ENCODE results near the gene PRKG1.

The PRKG1 gene

DNA sequence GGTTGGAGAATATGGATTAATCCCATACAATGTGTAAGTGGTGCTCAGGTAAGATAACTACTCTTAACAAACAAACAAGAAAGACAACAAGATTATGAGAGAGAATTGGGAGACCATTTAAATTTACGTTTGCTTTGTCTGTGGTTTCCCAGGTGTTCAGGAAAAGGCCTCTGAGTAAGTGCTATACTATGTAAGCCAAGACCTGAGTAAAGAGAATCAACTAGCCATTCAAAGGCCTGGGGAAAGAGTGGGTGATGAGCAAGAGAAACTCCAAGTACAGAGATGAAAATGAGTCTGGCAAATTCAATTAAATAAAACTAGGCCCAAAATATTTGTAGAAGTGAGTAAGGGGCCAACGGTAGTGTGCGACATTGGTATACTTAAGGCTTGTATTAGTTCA, 615.2 kb downstream of the PRKG1 start:
- no peak overlapping the region for H2BK120ac ChIP-seq (ENCODE audit: low read depth, low read length)
- H3K4me2 ChIP-seq (ENCODE audit: low read length) = no peak overlapping the region
- no peak overlapping the region for H3K56ac ChIP-seq (ENCODE audit: low read length)
- H2AK5ac ChIP-seq (ENCODE audit: low read length) = no peak overlapping the region
- no peaks in the 10 kb centered on the region for H3K27me3 ChIP-seq (ENCODE audit: insufficient read depth, low read length, poor library complexity)
- no peak overlapping the region for H4K8ac ChIP-seq (ENCODE audit: low read depth, low read length)
- no peaks in the 10 kb centered on the region for H3K79me2 ChIP-seq (ENCODE audit: control insufficient read depth, insufficient read depth, low read length)
- no CpG with 5 or more reads among the region's 3 CpGs for WGBS (ENCODE audit: extremely low coverage, insufficient coverage, low lambda C conversion rate)
- no peak overlapping the region for H3K4ac ChIP-seq (ENCODE audit: low read depth, low read length)
- H3K27ac ChIP-seq (ENCODE audit: low read depth, low read length) = no peak overlapping the region
- no peak overlapping the region for H3K9ac ChIP-seq (ENCODE audit: low read length)
- H3K79me1 ChIP-seq (ENCODE audit: low read length) = no peaks in the 10 kb centered on the region
- no peak overlapping the region for H2BK15ac ChIP-seq (replicated peaks; ENCODE audit: low read depth)
- no peak overlapping the region for H3K23ac ChIP-seq (ENCODE audit: low read length)
- no peaks in the 10 kb centered on the region for H3K4me1 ChIP-seq (ENCODE audit: control insufficient read depth, low read depth, low read length)
- H3K36me3 ChIP-seq (ENCODE audit: control insufficient read depth, insufficient read depth, low read length) = no peaks in the 10 kb centered on the region
- DNase-seq = no peak
- no peak overlapping the region for H2BK5ac ChIP-seq (ENCODE audit: low read length)
- no peak overlapping the region for H3K18ac ChIP-seq (ENCODE audit: low read length)
- no peak overlapping the region for H3K4me3 ChIP-seq (ENCODE audit: low read length)
- H4K5ac ChIP-seq (ENCODE audit: low read length) = no peak overlapping the region

DNA sequence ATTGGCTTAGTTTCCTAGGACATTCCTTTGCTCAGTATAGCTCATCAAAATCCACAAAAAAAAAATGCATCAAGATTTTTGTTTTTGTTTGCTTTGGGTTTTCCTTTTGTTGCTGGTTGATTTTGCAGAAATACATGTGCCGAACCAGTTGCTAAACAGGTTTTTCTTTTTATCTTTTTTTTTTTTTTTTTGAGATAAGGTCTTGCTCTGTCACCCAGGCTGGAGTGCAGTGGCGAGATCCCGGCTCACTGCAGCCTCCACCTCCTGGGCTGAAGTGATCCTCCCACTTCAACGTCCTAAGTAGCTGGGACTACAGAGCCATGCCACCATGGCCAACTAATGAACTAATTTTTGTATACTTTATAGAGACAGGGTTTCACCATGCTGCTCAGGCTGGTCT, 616.8 kb downstream of the PRKG1 start:
- DNase-seq = no peak
- WGBS (ENCODE audit: extremely low coverage, insufficient coverage, low lambda C conversion rate) = no CpG with 5 or more reads among the region's 4 CpGs
- no peaks in the 10 kb centered on the region for H3K4me1 ChIP-seq (ENCODE audit: control insufficient read depth, low read depth, low read length)

DNA sequence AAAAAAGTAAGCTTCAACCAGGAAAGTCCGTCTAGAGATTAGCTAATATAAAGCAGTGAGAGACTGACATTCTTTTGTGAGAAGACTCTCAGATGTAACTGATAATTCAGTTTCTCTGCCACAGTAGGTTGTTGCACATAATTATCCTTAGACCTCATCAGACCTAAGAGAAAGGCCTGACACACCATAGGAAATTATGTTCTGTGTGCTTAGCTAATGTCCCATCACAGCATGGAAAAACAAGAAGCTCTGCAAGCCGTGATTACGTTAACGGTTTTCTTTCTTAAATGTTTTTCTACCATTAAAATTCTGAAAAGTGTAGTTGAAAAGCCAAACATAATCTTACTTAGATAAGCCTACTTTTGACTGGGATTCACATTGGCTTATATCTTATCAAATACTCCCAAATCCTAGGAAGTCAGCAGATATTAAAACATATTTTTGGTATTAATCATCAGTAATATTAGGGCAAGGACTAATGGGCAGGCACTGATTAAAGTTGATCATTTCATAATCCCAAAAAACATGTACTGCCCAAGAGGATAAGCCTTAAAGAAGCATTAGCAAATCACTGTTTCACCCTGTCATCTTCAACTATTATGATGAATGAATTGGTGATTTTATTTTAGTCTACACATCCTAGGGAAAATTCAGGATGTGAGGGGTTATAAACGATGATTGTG, 619.9 kb downstream of the PRKG1 start:
- Histone ChIP-seq H3K23ac (ENCODE audit: low read length) (no peak overlapping the region), H2AK5ac (ENCODE audit: low read length) (no peak overlapping the region), H3K4ac (ENCODE audit: low read depth, low read length) (no peak overlapping the region), H2BK5ac (ENCODE audit: low read length) (no peak overlapping the region), H3K27ac (ENCODE audit: low read depth, low read length) (no peak overlapping the region), H2BK120ac (ENCODE audit: low read depth, low read length) (no peak overlapping the region), H4K5ac (ENCODE audit: low read length) (no peak overlapping the region), H4K8ac (ENCODE audit: low read depth, low read length) (no peak overlapping the region), H2BK15ac (replicated peaks; ENCODE audit: low read depth) (no peak overlapping the region), H3K79me1 (ENCODE audit: low read length) (peaks cover 13% of the 10 kb centered on the region), H3K56ac (ENCODE audit: low read length) (no peak overlapping the region), H3K4me1 (ENCODE audit: control insufficient read depth, low read depth, low read length) (peaks cover 6% of the 10 kb centered on the region), H3K18ac (ENCODE audit: low read length) (no peak overlapping the region), H3K79me2 (ENCODE audit: control insufficient read depth, insufficient read depth, low read length) (peaks cover 20% of the 10 kb centered on the region), H3K36me3 (ENCODE audit: control insufficient read depth, insufficient read depth, low read length) (no peaks in the 10 kb centered on the region), H3K4me2 (ENCODE audit: low read length) (no peak overlapping the region), H3K9ac (ENCODE audit: low read length) (no peak overlapping the region), H3K27me3 (ENCODE audit: insufficient read depth, low read length, poor library complexity) (no peaks in the 10 kb centered on the region), H3K4me3 (ENCODE audit: low read length) (no peak overlapping the region)
- no peak for DNase-seq
- no CpG with 5 or more reads among the region's 5 CpGs for WGBS (ENCODE audit: extremely low coverage, insufficient coverage, low lambda C conversion rate)

More for the DNA sequence above, 616.8 kb downstream of the PRKG1 start:
- no peak overlapping the region for H3K4me2 ChIP-seq (ENCODE audit: low read length)
- H3K79me1 ChIP-seq (ENCODE audit: low read length) = no peaks in the 10 kb centered on the region
- H2BK120ac ChIP-seq (ENCODE audit: low read depth, low read length) = no peak overlapping the region
- no peaks in the 10 kb centered on the region for H3K27me3 ChIP-seq (ENCODE audit: insufficient read depth, low read length, poor library complexity)
- no peak overlapping the region for H4K8ac ChIP-seq (ENCODE audit: low read depth, low read length)
- H3K4ac ChIP-seq (ENCODE audit: low read depth, low read length) = no peak overlapping the region
- no peak overlapping the region for H2AK5ac ChIP-seq (ENCODE audit: low read length)
- no peak overlapping the region for H3K9ac ChIP-seq (ENCODE audit: low read length)
- no peak overlapping the region for H2BK15ac ChIP-seq (replicated peaks; ENCODE audit: low read depth)
- H4K5ac ChIP-seq (ENCODE audit: low read length) = no peak overlapping the region
- H3K4me3 ChIP-seq (ENCODE audit: low read length) = no peak overlapping the region
- no peaks in the 10 kb centered on the region for H3K36me3 ChIP-seq (ENCODE audit: control insufficient read depth, insufficient read depth, low read length)
- H3K23ac ChIP-seq (ENCODE audit: low read length) = no peak overlapping the region
- H2BK5ac ChIP-seq (ENCODE audit: low read length) = no peak overlapping the region
- H3K18ac ChIP-seq (ENCODE audit: low read length) = no peak overlapping the region
- no peak overlapping the region for H3K27ac ChIP-seq (ENCODE audit: low read depth, low read length)
- H3K56ac ChIP-seq (ENCODE audit: low read length) = no peak overlapping the region
- no peaks in the 10 kb centered on the region for H3K79me2 ChIP-seq (ENCODE audit: control insufficient read depth, insufficient read depth, low read length)

- H2BK15ac ChIP-seq (replicated peaks; ENCODE audit: low read depth) = no peak overlapping the region
- no CpG with 5 or more reads among the region's 1 CpG for WGBS (ENCODE audit: extremely low coverage, insufficient coverage, low lambda C conversion rate)
These were observed 622.0 kb downstream of the PRKG1 start for GRCh38 chr10:51696251-51696650.

GRCh38 chr10:51698473-51699063, 624.3 kb downstream of the PRKG1 start:
- Histone ChIP-seq H3K79me1 (ENCODE audit: low read length) (peaks cover 13% of the 10 kb centered on the region), H3K56ac (ENCODE audit: low read length) (peak overlapping the region; percentile 97), H3K4me3 (ENCODE audit: low read length) (peak overlapping the region; percentile 82), H3K18ac (ENCODE audit: low read length) (no peak overlapping the region), H3K79me2 (ENCODE audit: control insufficient read depth, insufficient read depth, low read length) (peaks cover 20% of the 10 kb centered on the region), H2BK15ac (replicated peaks; ENCODE audit: low read depth) (no peak overlapping the region), H3K9ac (ENCODE audit: low read length) (peak overlapping the region; percentile 79), H3K27me3 (ENCODE audit: insufficient read depth, low read length, poor library complexity) (no peaks in the 10 kb centered on the region), H2BK5ac (ENCODE audit: low read length) (no peak overlapping the region), H2BK120ac (ENCODE audit: low read depth, low read length) (no peak overlapping the region), H4K8ac (ENCODE audit: low read depth, low read length) (no peak overlapping the region), H4K5ac (ENCODE audit: low read length) (no peak overlapping the region), H3K23ac (ENCODE audit: low read length) (no peak overlapping the region), H2AK5ac (ENCODE audit: low read length) (no peak overlapping the region), H3K4ac (ENCODE audit: low read depth, low read length) (no peak overlapping the region), H3K36me3 (ENCODE audit: control insufficient read depth, insufficient read depth, low read length) (no peaks in the 10 kb centered on the region), H3K4me2 (ENCODE audit: low read length) (peak overlapping the region; percentile 73), H3K4me1 (ENCODE audit: control insufficient read depth, low read depth, low read length) (peaks cover 6% of the 10 kb centered on the region), H3K27ac (ENCODE audit: low read depth, low read length) (no peak overlapping the region)
- WGBS (ENCODE audit: extremely low coverage, insufficient coverage, low lambda C conversion rate) = no CpG with 5 or more reads among the region's 8 CpGs
- peak; percentile 27 for DNase-seq

More at GRCh38 chr10:51696251-51696650, 622.0 kb downstream of the PRKG1 start:
- Histone ChIP-seq H4K5ac (ENCODE audit: low read length) (no peak overlapping the region), H3K36me3 (ENCODE audit: control insufficient read depth, insufficient read depth, low read length) (no peaks in the 10 kb centered on the region), H3K79me1 (ENCODE audit: low read length) (peaks cover 13% of the 10 kb centered on the region), H3K23ac (ENCODE audit: low read length) (no peak overlapping the region), H3K4me2 (ENCODE audit: low read length) (no peak overlapping the region), H3K9ac (ENCODE audit: low read length) (no peak overlapping the region), H3K4ac (ENCODE audit: low read depth, low read length) (no peak overlapping the region), H3K79me2 (ENCODE audit: control insufficient read depth, insufficient read depth, low read length) (peaks cover 20% of the 10 kb centered on the region), H3K18ac (ENCODE audit: low read length) (no peak overlapping the region), H3K4me1 (ENCODE audit: control insufficient read depth, low read depth, low read length) (peaks cover 6% of the 10 kb centered on the region), H3K27me3 (ENCODE audit: insufficient read depth, low read length, poor library complexity) (no peaks in the 10 kb centered on the region), H4K8ac (ENCODE audit: low read depth, low read length) (no peak overlapping the region), H3K56ac (ENCODE audit: low read length) (no peak overlapping the region), H2AK5ac (ENCODE audit: low read length) (no peak overlapping the region), H2BK120ac (ENCODE audit: low read depth, low read length) (no peak overlapping the region), H3K4me3 (ENCODE audit: low read length) (no peak overlapping the region), H3K27ac (ENCODE audit: low read depth, low read length) (no peak overlapping the region), H2BK5ac (ENCODE audit: low read length) (no peak overlapping the region)
- DNase-seq = no peak

DNA sequence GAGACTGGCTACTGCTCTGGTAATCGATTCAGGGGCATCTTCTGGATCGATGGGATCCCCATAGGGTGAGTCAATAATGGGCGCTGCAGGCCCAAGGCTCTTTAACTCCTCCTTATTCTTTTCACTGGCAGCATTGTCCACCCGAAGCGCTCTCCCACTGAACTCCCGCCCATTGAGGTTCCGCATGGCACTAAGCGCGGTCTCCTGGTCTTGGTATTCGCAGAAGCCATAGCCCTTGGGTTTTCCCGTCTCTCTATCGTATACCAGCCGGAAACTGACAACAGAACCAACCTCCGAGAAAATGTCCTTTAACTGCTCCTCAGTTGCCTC, 624.8 kb downstream of the PRKG1 start:
- Histone ChIP-seq H3K36me3 (ENCODE audit: control insufficient read depth, insufficient read depth, low read length) (no peaks in the 10 kb centered on the region), H3K4me2 (ENCODE audit: low read length) (peak overlapping the region; percentile 73), H2BK15ac (replicated peaks; ENCODE audit: low read depth) (no peak overlapping the region), H2AK5ac (ENCODE audit: low read length) (no peak overlapping the region), H4K8ac (ENCODE audit: low read depth, low read length) (no peak overlapping the region), H3K27ac (ENCODE audit: low read depth, low read length) (no peak overlapping the region), H3K79me1 (ENCODE audit: low read length) (peaks cover 13% of the 10 kb centered on the region), H4K5ac (ENCODE audit: low read length) (no peak overlapping the region), H3K56ac (ENCODE audit: low read length) (peak overlapping the region; percentile 97), H2BK5ac (ENCODE audit: low read length) (no peak overlapping the region), H3K4me1 (ENCODE audit: control insufficient read depth, low read depth, low read length) (peaks cover 6% of the 10 kb centered on the region), H3K23ac (ENCODE audit: low read length) (no peak overlapping the region), H3K79me2 (ENCODE audit: control insufficient read depth, insufficient read depth, low read length) (peaks cover 20% of the 10 kb centered on the region), H2BK120ac (ENCODE audit: low read depth, low read length) (no peak overlapping the region), H3K9ac (ENCODE audit: low read length) (peak overlapping the region; percentile 79), H3K4me3 (ENCODE audit: low read length) (peak overlapping the region; percentile 82), H3K18ac (ENCODE audit: low read length) (no peak overlapping the region), H3K27me3 (ENCODE audit: insufficient read depth, low read length, poor library complexity) (no peaks in the 10 kb centered on the region), H3K4ac (ENCODE audit: low read depth, low read length) (no peak overlapping the region)
- no CpG with 5 or more reads among the region's 14 CpGs for WGBS (ENCODE audit: extremely low coverage, insufficient coverage, low lambda C conversion rate)
- DNase-seq = no peak
